Spleen (tissue), 11 donors: ENCODE data around the gene RAB1A. TPM values are rescaled to one million over a fixed set of nuclear protein-coding genes. Genes with fewer than 3 reads are reported as not detected.
A peak's percentile ranks its signal among the peaks of the same experiment; 100 is the strongest.
"Not testable (repeated sequence)": the region's sequence is repeated elsewhere in the genome, so short reads cannot be mapped to it uniquely, and the experiment has no call there.

ENCODE experiments used
- DNase-seq: peaks from one replicate; pipeline ENCODE4 v3.0.0-alpha.2; 2020
- H3K27ac ChIP-seq, 8 donors: fragments of 200-600 bp; sonication (generic) in 7 of 8; 1 replicate in 4 of 8; 2 replicates in 4 of 8; pipeline versions ENCODE4 v1.5.0 to v1.8.0; 2016 to 2021; ENCODE audit warnings: inconsistent platforms in 4 of 8, mild to moderate bottlenecking in 4 of 8, moderate library complexity in 1 of 8
- H3K27me3 ChIP-seq, 7 donors: fragments of 200-600 bp; sonication (generic) in 6 of 7; replicated peaks in 1 of 7; 1 replicate in 4 of 7; 2 replicates in 3 of 7; pipeline versions ENCODE4 v1.5.0 to v1.8.0; 2016 to 2021; ENCODE audit warnings: inconsistent platforms in 3 of 7, mild to moderate bottlenecking in 1 of 7
- H3K36me3 ChIP-seq, 6 donors: fragments of 200-600 bp; sonication (generic) in 5 of 6; 1 replicate in 4 of 6; 2 replicates in 2 of 6; pipeline versions ENCODE4 v1.5.0 to v1.8.0; 2016 to 2021; ENCODE audit warnings: inconsistent platforms in 2 of 6
- H3K4me1 ChIP-seq, 6 donors: fragments of 200-600 bp; sonication (generic) in 5 of 6; 1 replicate in 3 of 6; 2 replicates in 3 of 6; pipeline versions ENCODE4 v1.5.0 to v1.8.0; 2016 to 2021; ENCODE audit warnings: inconsistent platforms in 3 of 6
- H3K4me3 ChIP-seq, 8 donors: fragments of 200-600 bp; sonication (generic) in 7 of 8; 1 replicate in 4 of 8; 2 replicates in 4 of 8; pipeline versions ENCODE4 v1.5.0 to v1.8.0; 2016 to 2021; ENCODE audit warnings: inconsistent platforms in 4 of 8, mild to moderate bottlenecking in 4 of 8, moderate library complexity in 2 of 8
- H3K9me3 ChIP-seq, 8 donors: fragments of 200-600 bp; sonication (generic) in 7 of 8; 1 replicate in 4 of 8; 2 replicates in 4 of 8; pipeline versions ENCODE4 v1.5.0 to v1.8.0; 2016 to 2021; ENCODE audit warnings: inconsistent platforms in 4 of 8
- POLR2A ChIP-seq, 3 donors: fragments of 450-650 bp; IDR thresholded peaks; one replicate each; pipeline ENCODE4 v1.5.1; 2017; ENCODE audit warnings: antibody characterized with exemption in 3 of 3, mild to moderate bottlenecking in 1 of 3
- POLR2AphosphoS5 ChIP-seq, 3 donors: sonication (generic); formaldehyde crosslinking; IDR thresholded peaks; one replicate each; pipeline ENCODE4 v1.5.1; 2017; ENCODE audit warnings: antibody characterized with exemption in 3 of 3
- WGBS, 5 donors: extraction: QIAGEN DNeasy Blood & Tissue Kit in 3 of 5; methylation state at CpG; one replicate each; pipeline versions ENCODE4 v1.1.5 to v1.1.7; 2013 to 2018; 5-methylcytosine and 5-hydroxymethylcytosine counted together
- intact Hi-C: fragments of 100-400 bp; cut with DNase I; formaldehyde crosslinking; loops from one replicate; pipeline ENCODE4 v1.15.0; 2023; ENCODE audit warnings: low total_unique reads
- polyA plus RNA-seq, 3 donors: library from polyadenylated mRNA; stranded (reverse); fragments of 200-250 nt; gene quantifications; one replicate each; pipeline ENCODE4 v1.2.1, GENCODE V29; 2013
- total RNA-seq, 7 donors: library from RNA; depleted of rRNA in 3 of 7; stranded (reverse); fragments of >200 nt in 3 of 7; fragmentation: NEBNext Ultra II Directional in 4 of 7; extraction: Animal tissue kit (Norgen Biotek cat#: 25700) in 4 of 7; gene quantifications; one replicate each; pipeline versions ENCODE4 v1.1.0 to v1.2.1, GENCODE V29; 2016 to 2021
- TF ChIP-seq, protein P1 (sequence below), 11 experiments: fragments of 200-600 bp in 7 of 11; fragments of 450-650 bp in 4 of 11; sonication (generic) in 4 of 11; IDR thresholded peaks in 8 of 11; conservative IDR thresholded peaks in 3 of 11; 1 replicate in 7 of 11; 2 replicates in 4 of 11; pipeline versions ENCODE4 v1.4.0 to v1.8.0; 2016 to 2021; ENCODE audit warnings: antibody characterized with exemption in 11 of 11, inconsistent platforms in 4 of 11, mild to moderate bottlenecking in 1 of 11
- donor health status: healthy with polysubstance abuse.
- donor health status: DM: no; HTN: no; CAD: no; lungs with moderate emphysema.
- donor health status: DM: no; HTN: no; CAD: no.
- donor health status: Bipolar disorder and iron deficiency.
- donor health status: healthy.
- donor health status: DM: no; HTN: no; CAD: no.
- donor health status: DM: yes; HTN: yes; CAD: no.

Gene RAB1A
- total and polyA plus RNA-seq, 10 donors, result 47.7 to 101 (median 88.2) TPM

DNA sequence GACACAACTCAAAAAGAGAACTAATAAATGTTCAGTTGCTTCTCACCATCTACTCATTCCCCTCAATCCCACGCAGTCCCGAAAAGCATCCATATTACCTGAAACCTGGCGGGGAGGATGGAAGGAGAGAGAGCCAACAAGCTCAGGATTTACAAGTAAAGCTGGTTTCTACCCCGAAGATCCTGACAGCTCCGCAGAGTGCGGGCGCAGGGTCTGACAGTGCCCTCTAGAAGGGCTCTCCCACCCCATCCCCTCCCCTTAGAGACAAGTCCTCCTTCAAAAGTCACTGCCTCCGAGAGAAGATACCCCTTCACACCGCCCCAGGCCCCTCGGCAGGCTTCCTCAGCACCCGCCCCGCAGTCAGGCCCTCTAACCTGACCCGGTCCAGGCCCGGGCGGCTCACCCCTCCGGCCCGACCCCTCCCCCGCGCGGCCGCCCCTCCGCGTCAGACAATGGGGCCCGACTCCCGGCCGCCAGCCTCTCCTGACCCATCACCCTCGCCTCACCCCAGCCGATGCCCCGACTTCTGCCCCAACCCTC is 550 bp downstream of the RAB1A start:
- Histone ChIP-seq H3K27ac (peak overlapping the region; percentile 89 to 99 (median 97)), H3K36me3 (no peaks in the 10 kb centered on the region), H3K27me3 (no peaks in the 10 kb centered on the region), H3K4me3 (peak overlapping the region; percentile 66 to 94 (median 80)), H3K9me3 (no peaks in the 10 kb centered on the region), H3K4me1 (peaks cover 44 to 57% (median 54%) of the 10 kb centered on the region in 6 donors)
- intact Hi-C loops, result loop anchor here (10.0 kb wide), 1 partner anchor 65 kb away; no protein-coding TSS in a partner anchor
- 0 to 2% (median 1%) methylated on average over 25 to 29 of the region's 29 CpGs for WGBS, 5 donors
- peak; percentile 93 for DNase-seq
- TF ChIP-seq POLR2AphosphoS5 (IDR thresholded peaks at IDR 0.05) (no peak), POLR2A (IDR thresholded peaks at IDR 0.05) (no peak)
- TF ChIP-seq, protein P1, sequence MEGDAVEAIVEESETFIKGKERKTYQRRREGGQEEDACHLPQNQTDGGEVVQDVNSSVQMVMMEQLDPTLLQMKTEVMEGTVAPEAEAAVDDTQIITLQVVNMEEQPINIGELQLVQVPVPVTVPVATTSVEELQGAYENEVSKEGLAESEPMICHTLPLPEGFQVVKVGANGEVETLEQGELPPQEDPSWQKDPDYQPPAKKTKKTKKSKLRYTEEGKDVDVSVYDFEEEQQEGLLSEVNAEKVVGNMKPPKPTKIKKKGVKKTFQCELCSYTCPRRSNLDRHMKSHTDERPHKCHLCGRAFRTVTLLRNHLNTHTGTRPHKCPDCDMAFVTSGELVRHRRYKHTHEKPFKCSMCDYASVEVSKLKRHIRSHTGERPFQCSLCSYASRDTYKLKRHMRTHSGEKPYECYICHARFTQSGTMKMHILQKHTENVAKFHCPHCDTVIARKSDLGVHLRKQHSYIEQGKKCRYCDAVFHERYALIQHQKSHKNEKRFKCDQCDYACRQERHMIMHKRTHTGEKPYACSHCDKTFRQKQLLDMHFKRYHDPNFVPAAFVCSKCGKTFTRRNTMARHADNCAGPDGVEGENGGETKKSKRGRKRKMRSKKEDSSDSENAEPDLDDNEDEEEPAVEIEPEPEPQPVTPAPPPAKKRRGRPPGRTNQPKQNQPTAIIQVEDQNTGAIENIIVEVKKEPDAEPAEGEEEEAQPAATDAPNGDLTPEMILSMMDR (IDR thresholded peaks at IDR 0.05 in 8 of 11, conservative IDR thresholded peaks at IDR 0.05 in 3 of 11), result no peak

DNA sequence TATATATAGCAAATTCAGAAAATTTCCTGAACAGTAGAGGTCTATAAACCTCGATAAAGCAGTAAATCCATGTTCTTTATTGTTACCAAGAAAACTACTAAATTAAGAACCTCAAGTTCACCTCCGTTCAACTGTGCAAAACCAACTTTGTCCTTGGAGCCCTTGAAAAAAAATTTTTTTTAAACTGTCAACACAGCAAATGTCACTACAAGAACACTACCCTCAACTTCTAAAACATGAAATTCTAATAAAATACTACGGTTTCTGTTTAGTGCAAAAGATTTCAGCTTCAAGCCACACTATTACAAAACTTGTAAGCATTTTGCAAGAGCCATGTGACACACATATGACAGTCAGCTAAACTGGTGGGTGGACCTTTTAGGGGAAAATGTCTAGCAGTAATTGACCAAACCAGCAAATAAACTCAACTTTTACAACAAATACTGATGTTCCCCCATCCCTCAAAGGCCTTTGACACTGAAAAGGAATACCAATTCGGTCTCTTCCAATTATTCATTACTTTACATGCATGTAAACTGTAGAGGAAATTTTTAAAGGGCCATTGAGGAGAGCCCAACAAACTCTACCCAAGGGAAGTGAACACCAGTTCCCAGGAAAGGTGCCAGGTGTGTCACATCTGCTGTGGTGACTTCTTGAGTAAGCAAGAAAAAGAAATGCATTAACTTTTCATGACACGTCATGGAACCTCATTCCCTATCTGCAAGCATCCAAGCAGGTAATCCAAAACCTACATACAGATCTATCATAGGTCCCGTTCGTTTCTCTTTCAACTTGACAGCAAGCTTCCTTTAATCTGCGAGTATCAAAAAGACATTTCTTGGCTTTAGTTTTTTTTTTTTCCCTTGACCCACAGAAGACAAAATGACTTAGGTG is 1.4 kb downstream of the RAB1A start:
- intact Hi-C loops, result loop anchor here (10.0 kb wide), 1 partner anchor 64 kb away; no protein-coding TSS in a partner anchor
- H3K27ac ChIP-seq, result peak overlapping the region; percentile 89 to 99 (median 97)
- DNase-seq, result no peak
- WGBS, 5 donors, result 8 to 16% (median 13%) methylated on average over 8 of the region's 8 CpGs
- no peaks in the 10 kb centered on the region for H3K27me3 ChIP-seq
- peak overlapping the region; percentile 66 to 94 (median 80) for H3K4me3 ChIP-seq
- H3K4me1 ChIP-seq, result peaks cover 51 to 65% (median 61%) of the 10 kb centered on the region in 6 donors
- H3K36me3 ChIP-seq, result no peaks in the 10 kb centered on the region
- H3K9me3 ChIP-seq, result no peaks in the 10 kb centered on the region
- TF ChIP-seq POLR2A (IDR thresholded peaks at IDR 0.05) (no peak), POLR2AphosphoS5 (IDR thresholded peaks at IDR 0.05) (no peak)
- TF ChIP-seq, protein P1 (IDR thresholded peaks at IDR 0.05 in 8 of 11, conservative IDR thresholded peaks at IDR 0.05 in 3 of 11), result no peak

DNA sequence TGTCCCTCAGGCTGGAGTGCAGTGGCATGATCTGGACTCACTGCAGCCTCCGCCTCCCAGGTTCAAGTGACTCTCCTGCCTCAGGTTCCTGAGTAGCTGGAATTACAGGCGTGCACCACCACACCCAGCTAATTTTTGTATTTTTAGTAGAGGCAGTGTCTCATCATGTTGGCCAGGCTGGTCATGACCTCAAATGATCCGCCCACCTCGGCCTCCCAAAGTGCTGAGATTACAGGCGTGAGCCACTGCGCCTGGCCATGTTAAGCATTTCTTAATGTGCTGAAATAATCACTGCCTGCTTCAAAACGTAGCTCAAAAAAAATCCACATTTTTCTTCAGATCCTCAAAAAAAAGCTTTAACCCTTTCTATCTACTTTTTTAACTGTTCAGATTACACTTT is 4.4 kb downstream of the RAB1A start:
- intact Hi-C loops, result loop anchor here (10.0 kb wide), 1 partner anchor 61 kb away; no protein-coding TSS in a partner anchor
- not testable (repeated sequence) for DNase-seq, H3K9me3 ChIP-seq, H3K36me3 ChIP-seq, H3K4me3 ChIP-seq, H3K27me3 ChIP-seq
- peak overlapping the region in 3 of 8 donors; percentile 62 to 99 (median 96) for H3K27ac ChIP-seq
- WGBS, 5 donors, result 67 to 81% (median 74%) methylated on average over 7 of the region's 7 CpGs
- peaks cover 58 to 87% (median 84%) of the 10 kb centered on the region in 6 donors for H3K4me1 ChIP-seq

DNA sequence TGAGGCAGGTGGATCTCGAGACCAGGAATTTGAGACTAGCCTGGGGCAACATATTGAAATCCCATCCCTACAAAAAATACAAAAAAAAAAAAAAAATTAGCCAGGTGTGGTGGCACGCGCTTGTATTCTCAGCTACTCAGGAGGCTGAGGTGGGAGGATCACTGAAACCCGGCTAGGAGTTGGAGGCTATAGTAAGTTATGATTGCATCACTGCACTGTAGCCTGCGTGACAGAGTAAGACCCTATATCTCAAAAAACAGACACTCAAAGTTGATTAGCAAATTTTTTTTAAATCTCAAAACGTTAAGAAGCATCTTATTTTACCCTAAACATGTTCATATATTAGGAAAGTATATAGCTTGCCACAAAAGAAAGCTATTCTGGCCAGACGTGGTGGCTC is 7.6 kb downstream of the RAB1A start:
- TF ChIP-seq POLR2AphosphoS5 (IDR thresholded peaks at IDR 0.05) (no peak), POLR2A (IDR thresholded peaks at IDR 0.05) (no peak)
- TF ChIP-seq, protein P1 (IDR thresholded peaks at IDR 0.05 in 8 of 11, conservative IDR thresholded peaks at IDR 0.05 in 3 of 11), result no peak
- intact Hi-C loops, result loop anchor here (10.0 kb wide), 1 partner anchor 58 kb away; no protein-coding TSS in a partner anchor
- H3K9me3 ChIP-seq, result no peaks in the 10 kb centered on the region
- no peaks in the 10 kb centered on the region for H3K27me3 ChIP-seq
- WGBS, 5 donors, result 81 to 89% (median 84%) methylated on average over 7 of the region's 7 CpGs
- no peak overlapping the region for H3K27ac ChIP-seq
- H3K36me3 ChIP-seq, result peaks cover 0 to 5% (median 0%) of the 10 kb centered on the region in 6 donors
- H3K4me3 ChIP-seq, result no peak overlapping the region
- peaks cover 49 to 100% (median 93%) of the 10 kb centered on the region in 6 donors for H3K4me1 ChIP-seq
- DNase-seq, result no peak
